Astrocyte (in vitro differentiated cells and primary cell): ENCODE results near the gene CHMP1B. TPM values are rescaled to one million over a fixed set of nuclear protein-coding genes. Genes with fewer than 3 reads are reported as not detected.

Experiments used
- DNase-seq: peaks from one replicate; pipeline ENCODE4 v3.0.0-alpha.2; 2010; ENCODE audit warnings: low read depth
- FAIRE-seq: peaks from 2 replicates; lab custom pipeline; 2011; peaks lifted over from hg19 to GRCh38; lab: Jason Lieb, UNC
- H2AFZ ChIP-seq: 2 replicates; pipeline ENCODE4 v1.6.0; 2012; ENCODE audit warnings: low read depth, low read length, inconsistent platforms
- H3K27ac ChIP-seq: 2 replicates; pipeline ENCODE4 v1.5.1; 2011; ENCODE audit warnings: low read depth, low read length, inconsistent platforms
- H3K27me3 ChIP-seq: 2 replicates; pipeline ENCODE4 v1.6.0; 2011; ENCODE audit warnings: low read length, inconsistent platforms; ENCODE audit not compliant: insufficient read depth
- H3K36me3 ChIP-seq: 2 replicates; pipeline ENCODE4 v1.5.1; 2011; ENCODE audit warnings: low read length, inconsistent platforms; ENCODE audit not compliant: insufficient read depth
- H3K4me1 ChIP-seq: 2 replicates; pipeline ENCODE4 v1.5.1; 2011; ENCODE audit warnings: low read length, inconsistent platforms; ENCODE audit not compliant: insufficient read depth
- H3K4me2 ChIP-seq: 2 replicates; pipeline ENCODE4 v1.6.0; 2012; ENCODE audit warnings: low read length, inconsistent platforms
- H3K4me3 ChIP-seq: 2 replicates; pipeline ENCODE4 v1.5.1; 2011; ENCODE audit warnings: low read depth, mild to moderate bottlenecking, low read length, inconsistent platforms; ENCODE audit not compliant: insufficient read depth
- H3K79me2 ChIP-seq: 2 replicates; pipeline ENCODE4 v1.6.0; 2012; ENCODE audit warnings: mild to moderate bottlenecking, low read length, inconsistent platforms; ENCODE audit not compliant: insufficient read depth
- H3K9ac ChIP-seq: 2 replicates; pipeline ENCODE4 v1.6.0; 2012; ENCODE audit warnings: mild to moderate bottlenecking, low read length, inconsistent platforms
- H3K9me3 ChIP-seq: 2 replicates; pipeline ENCODE4 v1.5.1; 2012; ENCODE audit warnings: low read depth, mild to moderate bottlenecking, low read length, inconsistent platforms; ENCODE audit not compliant: insufficient read depth
- H4K20me1 ChIP-seq: 2 replicates; pipeline ENCODE4 v1.6.0; 2012; ENCODE audit warnings: low read length, inconsistent platforms; ENCODE audit not compliant: insufficient read depth
- H3K27ac Mint-ChIP-seq: one replicate; pipeline ENCODE4 v1.8.0; 2021; ENCODE audit warnings: mild to moderate bottlenecking, mixed read lengths; ENCODE audit not compliant: unreplicated experiment
- H3K27me3 Mint-ChIP-seq: one replicate; pipeline ENCODE4 v1.8.0; 2021; ENCODE audit warnings: low read depth, mixed read lengths; ENCODE audit not compliant: unreplicated experiment
- H3K36me3 Mint-ChIP-seq: one replicate; pipeline ENCODE4 v1.8.0; 2021; ENCODE audit warnings: low read depth, mixed read lengths; ENCODE audit not compliant: unreplicated experiment
- H3K4me1 Mint-ChIP-seq: one replicate; pipeline ENCODE4 v1.8.0; 2021; ENCODE audit warnings: low read depth, mixed read lengths; ENCODE audit not compliant: unreplicated experiment
- H3K4me3 Mint-ChIP-seq: one replicate; pipeline ENCODE4 v1.8.0; 2021; ENCODE audit warnings: mild to moderate bottlenecking, moderate library complexity, mixed read lengths; ENCODE audit not compliant: unreplicated experiment
- H3K9me3 Mint-ChIP-seq: one replicate; pipeline ENCODE4 v1.8.0; 2021; ENCODE audit warnings: mild to moderate bottlenecking, mixed read lengths; ENCODE audit not compliant: unreplicated experiment
- EZH2 ChIP-seq: IDR thresholded peaks from 2 replicates; pipeline ENCODE4 v1.6.1; 2012; ENCODE audit warnings: mild to moderate bottlenecking, low read length, inconsistent platforms; ENCODE audit not compliant: insufficient read depth
- total RNA-seq: library from RNA; stranded (reverse); gene quantifications from 2 replicates; pipeline ENCODE4 v1.2.1, GENCODE V29; 2021
- TF ChIP-seq, protein P1 (sequence below): IDR thresholded peaks from 2 replicates; pipeline ENCODE4 v1.5.1; 2011; ENCODE audit warnings: low read depth, mild to moderate bottlenecking, inconsistent platforms, low read length, moderate library complexity; ENCODE audit not compliant: insufficient read depth

CHMP1B gene
- total RNA-seq, 1 donor from 2014 or later = 49.7 TPM

DNA sequence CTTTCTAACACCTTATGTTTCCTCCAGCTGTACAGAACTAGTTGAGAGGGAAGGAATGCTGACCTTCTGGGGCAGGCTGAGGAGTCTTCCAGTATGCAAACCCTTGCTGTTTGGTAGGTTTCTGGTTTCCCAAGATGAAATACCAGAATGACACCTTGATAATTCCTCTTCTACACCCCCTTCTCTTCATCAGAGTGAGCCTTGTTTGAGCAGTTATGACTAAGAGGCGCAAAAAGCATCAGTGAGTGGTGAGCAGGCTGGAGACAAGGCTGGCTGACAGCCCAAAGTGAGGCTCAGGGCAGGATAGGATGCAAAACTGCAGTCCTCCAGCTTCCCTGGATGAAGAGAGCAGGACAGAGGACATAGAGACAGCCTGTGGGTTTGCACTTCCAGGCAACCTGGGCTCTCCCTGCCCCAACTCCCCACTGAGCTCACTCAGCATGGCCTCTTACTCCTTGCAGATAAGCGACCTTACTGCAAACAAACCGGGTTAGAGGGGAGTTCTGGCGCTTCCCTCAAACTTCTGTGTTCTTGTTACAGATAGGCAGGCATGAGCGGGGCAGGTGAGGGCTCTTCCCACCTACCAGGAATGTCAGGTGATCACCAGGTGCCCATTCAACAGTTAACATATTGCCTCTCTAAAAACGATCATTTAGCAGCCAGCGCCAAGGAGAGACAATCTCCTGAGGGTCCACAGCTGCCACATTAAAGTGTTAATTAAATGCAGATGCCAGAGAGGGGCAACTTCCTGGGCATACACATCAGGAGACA is 51.5 kb downstream of the CHMP1B start:
- no peak overlapping the region for H3K27ac ChIP-seq
- peak; percentile 64 for DNase-seq
- no peak overlapping the region for H3K4me3 ChIP-seq
- H3K27me3 Mint-ChIP-seq = no peaks in the 10 kb centered on the region
- H3K36me3 Mint-ChIP-seq = peaks cover 14% of the 10 kb centered on the region
- H3K9me3 Mint-ChIP-seq = no peaks in the 10 kb centered on the region
- H3K4me1 ChIP-seq = peaks cover 4% of the 10 kb centered on the region
- no peak overlapping the region for H3K4me3 Mint-ChIP-seq
- H3K4me2 ChIP-seq = no peak overlapping the region
- no peak overlapping the region for H3K27ac Mint-ChIP-seq
- peaks cover 2% of the 10 kb centered on the region for H3K4me1 Mint-ChIP-seq
- H3K9ac ChIP-seq = no peak overlapping the region
- no peaks in the 10 kb centered on the region for H3K9me3 ChIP-seq
- TF ChIP-seq, protein P1, sequence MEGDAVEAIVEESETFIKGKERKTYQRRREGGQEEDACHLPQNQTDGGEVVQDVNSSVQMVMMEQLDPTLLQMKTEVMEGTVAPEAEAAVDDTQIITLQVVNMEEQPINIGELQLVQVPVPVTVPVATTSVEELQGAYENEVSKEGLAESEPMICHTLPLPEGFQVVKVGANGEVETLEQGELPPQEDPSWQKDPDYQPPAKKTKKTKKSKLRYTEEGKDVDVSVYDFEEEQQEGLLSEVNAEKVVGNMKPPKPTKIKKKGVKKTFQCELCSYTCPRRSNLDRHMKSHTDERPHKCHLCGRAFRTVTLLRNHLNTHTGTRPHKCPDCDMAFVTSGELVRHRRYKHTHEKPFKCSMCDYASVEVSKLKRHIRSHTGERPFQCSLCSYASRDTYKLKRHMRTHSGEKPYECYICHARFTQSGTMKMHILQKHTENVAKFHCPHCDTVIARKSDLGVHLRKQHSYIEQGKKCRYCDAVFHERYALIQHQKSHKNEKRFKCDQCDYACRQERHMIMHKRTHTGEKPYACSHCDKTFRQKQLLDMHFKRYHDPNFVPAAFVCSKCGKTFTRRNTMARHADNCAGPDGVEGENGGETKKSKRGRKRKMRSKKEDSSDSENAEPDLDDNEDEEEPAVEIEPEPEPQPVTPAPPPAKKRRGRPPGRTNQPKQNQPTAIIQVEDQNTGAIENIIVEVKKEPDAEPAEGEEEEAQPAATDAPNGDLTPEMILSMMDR = no peak
- TF ChIP-seq EZH2 = no peak
- no peaks in the 10 kb centered on the region for H4K20me1 ChIP-seq
- no peak for FAIRE-seq
- H3K79me2 ChIP-seq = no peaks in the 10 kb centered on the region
- H2AFZ ChIP-seq = no peak overlapping the region
- H3K27me3 ChIP-seq = no peaks in the 10 kb centered on the region
- no peaks in the 10 kb centered on the region for H3K36me3 ChIP-seq

Other genes with a start within 250 kb of the CHMP1B start
- gene SLC35G4, start 241.8 kb upstream of the CHMP1B start, total RNA-seq = not detected in 2 replicates
- 3.6 and 4.5 TPM in 2 replicates for gene GNAL, start 162.1 kb upstream of the CHMP1B start, total RNA-seq
- 22.8 and 29.4 TPM in 2 replicates for gene MPPE1, start 56.9 kb downstream of the CHMP1B start, total RNA-seq
- 4.1 and 4.8 TPM in 2 replicates for gene IMPA2, start 130.1 kb downstream of the CHMP1B start, total RNA-seq
- gene ANKRD62, start 242.4 kb downstream of the CHMP1B start, total RNA-seq = not detected in 2 replicates